ENCODE measurements around the gene SAMD10.

Gene SAMD10

DNA sequence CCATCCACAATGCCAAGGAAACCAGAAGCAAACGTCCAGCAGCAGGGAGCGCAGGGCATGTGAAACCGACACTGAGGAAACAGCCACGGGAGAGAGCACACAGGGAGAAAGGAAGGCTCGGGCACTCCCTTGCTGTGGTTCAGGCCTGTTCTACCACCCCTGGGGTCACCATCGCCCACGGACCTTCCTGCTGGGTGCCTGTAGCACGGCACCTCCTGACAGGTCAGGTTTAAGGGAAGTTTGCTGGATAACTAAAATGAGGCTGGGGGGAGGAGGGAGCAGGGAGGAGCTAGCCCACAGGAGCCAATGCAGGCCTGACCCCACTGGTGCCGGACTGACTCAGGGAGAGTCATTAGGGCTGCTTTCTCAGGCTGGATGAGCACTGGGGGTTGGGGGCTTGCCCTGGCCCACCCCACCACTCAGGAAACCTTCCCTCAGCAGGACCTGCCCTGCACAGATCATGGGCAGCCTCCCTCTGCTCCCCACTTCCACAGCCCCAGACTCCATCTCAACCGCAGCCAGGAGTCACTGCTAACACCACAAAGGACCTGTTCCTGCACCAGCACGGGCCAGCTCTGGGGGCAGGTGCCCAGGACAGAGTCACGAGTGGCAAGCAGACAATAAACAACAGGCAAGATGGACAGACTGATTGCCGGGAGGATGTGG lies 25.5 kb downstream of the SAMD10 start:
- no peak overlapping the region for H3K4me3 ChIP-seq (ENCODE audit: extremely low read depth, insufficient read depth, low read length, poor library complexity, severe bottlenecking)
- H3K36me3 ChIP-seq (ENCODE audit: control insufficient read depth, insufficient read depth, low read length): peaks cover 23% of the 10 kb centered on the region
- 89 to 91% methylated on average over 9 to 10 of the region's 13 CpGs for WGBS, 2 experiments (ENCODE audit: insufficient coverage in 2 of 2)
- H3K9me3 ChIP-seq (ENCODE audit: control insufficient read depth, low read length): no peaks in the 10 kb centered on the region
- peaks cover 51% of the 10 kb centered on the region for H3K4me1 ChIP-seq (ENCODE audit: control insufficient read depth, insufficient read depth, low read length, poor library complexity, severe bottlenecking)
- H3K27ac ChIP-seq (ENCODE audit: low read depth, low read length, severe bottlenecking): no peak overlapping the region

- Histone ChIP-seq H3K36me3 (ENCODE audit: control insufficient read depth, insufficient read depth, low read length) (peaks cover 23% of the 10 kb centered on the region), H3K27ac (ENCODE audit: low read depth, low read length, severe bottlenecking) (no peak overlapping the region), H3K4me3 (ENCODE audit: extremely low read depth, insufficient read depth, low read length, poor library complexity, severe bottlenecking) (no peak overlapping the region), H3K9me3 (ENCODE audit: control insufficient read depth, low read length) (no peaks in the 10 kb centered on the region), H3K4me1 (ENCODE audit: control insufficient read depth, insufficient read depth, low read length, poor library complexity, severe bottlenecking) (peaks cover 53% of the 10 kb centered on the region)
- WGBS, 2 experiments (ENCODE audit: insufficient coverage in 2 of 2): 91 to 95% methylated on average over 7 to 11 of the region's 14 CpGs
Observed at GRCh38 chr20:63952769-63953168, 26.7 kb downstream of the SAMD10 start.

DNA sequence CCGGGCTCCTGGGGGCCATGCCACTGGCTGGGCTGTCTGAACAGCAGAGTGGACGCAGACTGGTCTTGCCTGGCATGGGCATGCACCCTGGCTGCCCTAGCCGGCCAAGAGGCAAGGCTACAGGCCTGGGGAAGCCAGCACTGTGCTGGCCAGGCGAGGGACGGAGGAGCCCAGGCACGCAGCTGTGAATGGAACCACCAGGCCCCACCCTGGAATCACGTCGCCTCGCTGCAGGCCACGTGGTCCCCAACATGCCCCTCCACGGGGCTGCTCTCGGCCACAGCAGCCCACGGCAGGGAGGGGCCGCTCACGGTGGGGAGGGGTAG lies 27.3 kb downstream of the SAMD10 start:
- no peak overlapping the region for H3K27ac ChIP-seq (ENCODE audit: low read depth, low read length, severe bottlenecking)
- no peaks in the 10 kb centered on the region for H3K9me3 ChIP-seq (ENCODE audit: control insufficient read depth, low read length)
- H3K4me3 ChIP-seq (ENCODE audit: extremely low read depth, insufficient read depth, low read length, poor library complexity, severe bottlenecking): no peak overlapping the region
- peaks cover 29% of the 10 kb centered on the region for H3K36me3 ChIP-seq (ENCODE audit: control insufficient read depth, insufficient read depth, low read length)
- H3K4me1 ChIP-seq (ENCODE audit: control insufficient read depth, insufficient read depth, low read length, poor library complexity, severe bottlenecking): peaks cover 47% of the 10 kb centered on the region
- 94 to 97% methylated on average over 15 of the region's 15 CpGs for WGBS, 2 experiments (ENCODE audit: insufficient coverage in 2 of 2)

DNA sequence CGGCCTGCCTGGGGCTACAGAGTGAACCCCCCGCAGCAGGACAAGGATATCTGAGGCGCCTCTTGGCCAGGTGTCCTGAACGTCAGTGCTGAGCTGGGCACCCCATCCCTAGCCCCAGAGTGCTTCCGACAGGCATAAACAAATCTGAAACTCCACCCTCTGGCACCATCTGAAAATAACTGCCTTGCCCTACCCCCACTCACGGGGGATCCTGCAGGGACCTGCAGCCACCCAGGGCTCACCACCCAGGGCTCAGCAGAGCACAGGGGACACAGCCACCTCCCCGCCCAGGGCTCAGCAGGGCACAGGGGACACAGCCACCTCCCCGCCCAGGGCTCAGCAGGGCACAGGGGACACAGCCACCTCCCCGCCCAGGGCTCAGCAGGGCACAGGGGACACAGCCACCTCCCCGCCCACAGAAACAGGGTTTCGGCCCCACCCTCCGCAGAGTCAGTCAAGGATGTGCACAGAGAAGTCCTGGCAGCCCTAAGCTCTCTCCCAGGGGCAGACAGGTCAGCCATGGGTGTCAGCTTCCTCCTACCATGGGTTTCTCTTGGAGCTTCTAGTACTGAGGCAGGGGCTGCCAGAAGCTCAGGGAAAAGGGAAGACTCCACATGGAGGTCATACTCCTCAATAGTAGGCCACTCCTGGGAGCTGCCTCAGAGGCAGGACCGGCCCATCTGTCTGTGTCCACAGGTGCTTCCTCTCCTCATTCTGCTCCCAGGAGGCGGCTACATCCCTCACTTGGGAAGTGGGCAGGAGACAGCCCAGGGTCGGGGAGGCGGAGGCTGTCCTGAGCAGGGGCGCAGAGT lies 27.8 kb downstream of the SAMD10 start:
- 92 to 93% methylated on average over 11 to 15 of the region's 17 CpGs for WGBS, 2 experiments (ENCODE audit: insufficient coverage in 2 of 2)
- Histone ChIP-seq H3K36me3 (ENCODE audit: control insufficient read depth, insufficient read depth, low read length) (peaks cover 30% of the 10 kb centered on the region), H3K4me1 (ENCODE audit: control insufficient read depth, insufficient read depth, low read length, poor library complexity, severe bottlenecking) (peaks cover 47% of the 10 kb centered on the region)

DNA sequence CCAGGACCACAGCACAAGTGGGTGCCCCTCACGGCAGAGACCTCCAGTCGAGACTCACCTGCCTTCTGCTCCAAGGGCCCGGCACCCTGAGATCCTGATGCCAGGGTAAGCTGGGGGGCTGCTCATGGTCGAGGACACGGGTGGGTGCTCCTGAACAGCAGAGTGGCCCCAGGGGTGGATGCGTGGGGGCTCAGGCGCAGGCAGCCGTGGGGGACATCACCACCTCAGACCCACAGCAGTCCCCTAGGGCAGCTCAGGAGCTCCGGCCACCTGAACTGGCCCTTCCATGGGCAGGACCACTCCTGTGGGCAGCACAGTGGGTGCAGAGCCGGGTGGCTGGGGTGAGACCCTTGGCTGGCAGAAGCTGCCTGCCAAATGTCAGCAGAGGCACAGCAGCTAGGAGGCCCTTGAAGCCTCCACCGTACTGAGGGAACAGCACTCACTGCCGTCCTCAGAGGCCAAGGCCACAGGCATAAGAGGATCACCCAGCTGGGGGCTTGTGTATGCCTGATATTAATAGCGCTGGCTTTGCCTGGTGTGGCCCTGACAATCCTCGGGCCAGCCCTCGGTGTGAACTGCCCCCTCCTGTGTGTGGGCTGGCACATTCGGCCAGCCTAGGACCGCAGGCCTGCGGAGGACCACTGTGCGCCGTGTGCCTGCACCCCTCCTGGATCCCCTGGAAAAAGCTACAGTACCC lies 28.6 kb downstream of the SAMD10 start:
- Histone ChIP-seq H3K4me1 (ENCODE audit: control insufficient read depth, insufficient read depth, low read length, poor library complexity, severe bottlenecking) (peaks cover 47% of the 10 kb centered on the region), H3K27ac (ENCODE audit: low read depth, low read length, severe bottlenecking) (no peak overlapping the region), H3K4me3 (ENCODE audit: extremely low read depth, insufficient read depth, low read length, poor library complexity, severe bottlenecking) (no peak overlapping the region), H3K36me3 (ENCODE audit: control insufficient read depth, insufficient read depth, low read length) (peaks cover 36% of the 10 kb centered on the region), H3K9me3 (ENCODE audit: control insufficient read depth, low read length) (no peaks in the 10 kb centered on the region)
- 90 to 91% methylated on average over 18 to 19 of the region's 20 CpGs for WGBS, 2 experiments (ENCODE audit: insufficient coverage in 2 of 2)

More for the DNA sequence above, 27.8 kb downstream of the SAMD10 start:
- H3K9me3 ChIP-seq (ENCODE audit: control insufficient read depth, low read length): no peaks in the 10 kb centered on the region
- no peak overlapping the region for H3K4me3 ChIP-seq (ENCODE audit: extremely low read depth, insufficient read depth, low read length, poor library complexity, severe bottlenecking)
- no peak overlapping the region for H3K27ac ChIP-seq (ENCODE audit: low read depth, low read length, severe bottlenecking)

DNA sequence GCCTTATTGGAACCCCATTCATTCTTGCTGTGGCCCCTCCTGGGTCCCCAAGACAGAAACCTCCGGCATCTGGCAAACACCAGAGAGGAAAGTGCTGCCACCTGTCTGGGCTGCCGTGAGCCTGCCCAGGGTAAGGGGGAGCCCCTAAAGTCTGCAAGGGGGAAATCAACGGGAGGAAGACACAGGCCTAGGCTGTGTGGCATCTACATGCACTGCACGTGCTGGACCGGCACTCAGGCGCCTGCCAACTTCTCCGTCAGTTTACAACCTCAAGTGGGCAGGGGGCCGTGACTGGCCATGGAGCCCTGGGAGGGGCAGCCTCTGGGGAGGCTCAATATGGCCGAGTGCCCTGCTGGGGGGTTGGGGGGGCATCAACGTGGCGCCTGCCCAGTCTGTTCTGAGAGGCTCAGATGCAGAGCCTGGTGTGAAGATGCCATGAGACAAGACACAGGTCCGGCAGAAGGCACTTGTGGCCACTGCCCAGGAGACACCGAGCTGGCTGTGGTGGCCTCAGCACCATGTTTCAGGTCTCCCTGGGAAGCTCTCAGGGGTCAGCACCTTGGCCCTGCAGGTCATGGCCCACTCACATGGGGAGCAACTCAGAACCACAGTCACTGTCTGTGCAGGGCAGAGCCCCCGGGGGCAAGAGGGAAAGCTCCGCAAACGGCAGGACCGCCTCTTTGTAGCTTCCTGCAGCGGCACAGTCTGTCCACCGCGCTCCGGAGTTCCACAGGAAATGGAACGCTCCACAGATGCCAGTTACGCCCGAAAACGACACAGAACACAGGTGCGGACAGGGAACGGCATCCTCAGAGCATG lies 31.6 kb downstream of the SAMD10 start:
- no peak overlapping the region for H3K4me3 ChIP-seq (ENCODE audit: extremely low read depth, insufficient read depth, low read length, poor library complexity, severe bottlenecking)
- peaks cover 56% of the 10 kb centered on the region for H3K36me3 ChIP-seq (ENCODE audit: control insufficient read depth, insufficient read depth, low read length)
- 93 to 94% methylated on average over 27 of the region's 27 CpGs for WGBS, 2 experiments (ENCODE audit: insufficient coverage in 2 of 2)
- H3K4me1 ChIP-seq (ENCODE audit: control insufficient read depth, insufficient read depth, low read length, poor library complexity, severe bottlenecking): peaks cover 36% of the 10 kb centered on the region
- H3K9me3 ChIP-seq (ENCODE audit: control insufficient read depth, low read length): no peaks in the 10 kb centered on the region
- peak overlapping the region; percentile 91 for H3K27ac ChIP-seq (ENCODE audit: low read depth, low read length, severe bottlenecking)

DNA sequence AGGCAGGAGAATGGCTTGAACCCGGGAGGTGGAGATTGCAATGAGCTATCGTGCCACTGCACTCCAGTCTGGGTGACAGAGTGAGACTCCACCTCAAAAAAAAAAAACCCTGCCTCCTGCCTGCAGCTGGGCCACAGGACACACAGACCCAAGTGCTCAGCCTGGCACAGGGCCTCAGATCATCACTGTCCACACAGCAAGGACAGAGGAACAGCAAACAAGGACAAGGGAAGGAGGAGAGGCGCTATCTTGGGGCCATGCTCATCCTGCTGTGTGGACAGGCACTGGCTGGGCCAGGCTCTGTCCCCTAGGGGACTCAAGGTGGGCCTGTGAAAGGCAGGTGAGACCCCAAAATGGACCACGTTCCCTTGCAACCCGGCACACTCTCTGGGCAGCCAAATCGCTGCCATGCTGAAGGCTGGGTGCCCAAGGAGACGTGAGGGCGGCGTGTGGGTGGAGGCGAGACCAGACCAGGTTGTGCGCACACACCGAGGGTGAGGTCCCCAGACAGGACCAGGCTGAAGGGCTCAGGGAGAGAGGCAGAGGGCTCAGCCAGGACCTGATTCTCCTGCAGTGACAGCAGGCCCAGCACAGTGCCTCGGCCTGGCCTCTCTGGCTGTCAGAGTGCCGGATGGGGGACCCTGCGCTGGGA lies 32.3 kb downstream of the SAMD10 start:
- H3K4me1 ChIP-seq (ENCODE audit: control insufficient read depth, insufficient read depth, low read length, poor library complexity, severe bottlenecking): peaks cover 33% of the 10 kb centered on the region
- H3K9me3 ChIP-seq (ENCODE audit: control insufficient read depth, low read length): no peaks in the 10 kb centered on the region
- 94 to 99% methylated on average over 14 of the region's 15 CpGs for WGBS, 2 experiments (ENCODE audit: insufficient coverage in 2 of 2)
- no peak overlapping the region for H3K27ac ChIP-seq (ENCODE audit: low read depth, low read length, severe bottlenecking)
- H3K36me3 ChIP-seq (ENCODE audit: control insufficient read depth, insufficient read depth, low read length): peaks cover 50% of the 10 kb centered on the region
- H3K4me3 ChIP-seq (ENCODE audit: extremely low read depth, insufficient read depth, low read length, poor library complexity, severe bottlenecking): no peak overlapping the region

GRCh38 chr20:63945921-63946920 lies 33.2 kb downstream of the SAMD10 start:
- Histone ChIP-seq H3K9me3 (ENCODE audit: control insufficient read depth, low read length) (no peaks in the 10 kb centered on the region), H3K4me3 (ENCODE audit: extremely low read depth, insufficient read depth, low read length, poor library complexity, severe bottlenecking) (no peak overlapping the region), H3K36me3 (ENCODE audit: control insufficient read depth, insufficient read depth, low read length) (peaks cover 53% of the 10 kb centered on the region), H3K4me1 (ENCODE audit: control insufficient read depth, insufficient read depth, low read length, poor library complexity, severe bottlenecking) (peaks cover 24% of the 10 kb centered on the region), H3K27ac (ENCODE audit: low read depth, low read length, severe bottlenecking) (no peak overlapping the region)
- 96 to 98% methylated on average over 28 to 32 of the region's 39 CpGs for WGBS, 2 experiments (ENCODE audit: insufficient coverage in 2 of 2)

GRCh38 chr20:63945031-63945658 lies 34.3 kb downstream of the SAMD10 start:
- Histone ChIP-seq H3K4me3 (ENCODE audit: extremely low read depth, insufficient read depth, low read length, poor library complexity, severe bottlenecking) (no peak overlapping the region), H3K27ac (ENCODE audit: low read depth, low read length, severe bottlenecking) (no peak overlapping the region), H3K36me3 (ENCODE audit: control insufficient read depth, insufficient read depth, low read length) (peaks cover 58% of the 10 kb centered on the region), H3K9me3 (ENCODE audit: control insufficient read depth, low read length) (no peaks in the 10 kb centered on the region), H3K4me1 (ENCODE audit: control insufficient read depth, insufficient read depth, low read length, poor library complexity, severe bottlenecking) (peaks cover 19% of the 10 kb centered on the region)
- WGBS, 2 experiments (ENCODE audit: insufficient coverage in 2 of 2): 92 to 93% methylated on average over 12 to 16 of the region's 17 CpGs
